ENCODE measurements around the gene SNAI3. TPM values are rescaled to one million over a fixed set of nuclear protein-coding genes. Genes with fewer than 3 reads are reported as not detected.

SNAI3 gene
- total and polyA plus RNA-seq, 9 of the 15 experiments (the other 6 are each of a cell fraction or from before 2014, with no cell fraction given): 0.04 to 4.1 (median 0.80) TPM; not detected in 1

GRCh38 chr16:88688013-88688778 lies 1.9 kb upstream of the SNAI3 start (continued):
- no peak for TF ChIP-seq ZNF277 (CRISPR knock-in tag; IDR thresholded peaks at IDR 0.05; ENCODE audit: borderline replicate concordance)
- TF ChIP-seq MNT (conservative IDR thresholded peaks at IDR 0.05): peak in 1 of 2 experiments; percentile 77; a peak in 3 of 4 replicates
- no peak for TF ChIP-seq ZNF695 (CRISPR knock-in tag; IDR thresholded peaks at IDR 0.05)
- TF ChIP-seq ZNF12 (CRISPR knock-in tag; IDR thresholded peaks at IDR 0.05): no peak
- no peak for TF ChIP-seq FOXA1 (IDR thresholded peaks at IDR 0.05; ENCODE audit: borderline replicate concordance)
- TF ChIP-seq EWSR1 (IDR thresholded peaks at IDR 0.05; ENCODE audit: borderline replicate concordance, low read depth, partially characterized antibody): no peak
- no peak for TF ChIP-seq MED1 (CRISPR knock-in tag; IDR thresholded peaks at IDR 0.05; ENCODE audit: borderline replicate concordance)
- TF ChIP-seq MBD2 (IDR thresholded peaks at IDR 0.05; ENCODE audit: borderline replicate concordance, low read depth): peak; percentile 85
- no peak for TF ChIP-seq BRD9 (IDR thresholded peaks at IDR 0.05; ENCODE audit: low read depth, partially characterized antibody)
- no peak for TF ChIP-seq FIP1L1 (IDR thresholded peaks at IDR 0.05; ENCODE audit: low read depth, low read length, poor library complexity, severe bottlenecking)
- TF ChIP-seq PREB (CRISPR knock-in tag; IDR thresholded peaks at IDR 0.05): peak; percentile 86; the same call in 1 of the 2 replicates
- TF ChIP-seq NFIX (CRISPR knock-in tag; IDR thresholded peaks at IDR 0.05; ENCODE audit: low read depth): no peak
- peak; percentile 96 for TF ChIP-seq SOX6 (IDR thresholded peaks at IDR 0.05)
- 0 out of 2 replicates have a peak, but pooled peaks have one; percentile 14 for TF ChIP-seq MITF (IDR thresholded peaks at IDR 0.05)
- TF ChIP-seq ZNF41 (CRISPR knock-in tag; conservative IDR thresholded peaks at IDR 0.05): no peak
- no peak for TF ChIP-seq STAG1 (CRISPR knock-in tag; IDR thresholded peaks at IDR 0.05; ENCODE audit: borderline replicate concordance)
- TF ChIP-seq YY1 (IDR thresholded peaks at IDR 0.05; ENCODE audit: borderline replicate concordance in 1 of 3, control insufficient read depth in 1 of 3, extremely low read depth in 1 of 3, insufficient read depth in 3 of 3, insufficient read length in 1 of 3, insufficient replicate concordance in 2 of 3, low read depth in 1 of 3, low read length in 2 of 3): peak in 2 of 3 experiments; percentile 45 to 71
- peak; percentile 99 for TF ChIP-seq MEF2A (IDR thresholded peaks at IDR 0.05; ENCODE audit: control insufficient read depth, low read depth, low read length)
- TF ChIP-seq TBP (optimal IDR thresholded peaks at IDR 0.05; ENCODE audit: low read depth, low read length): peak; percentile 38
- TF ChIP-seq TRIM28 (IDR thresholded peaks at IDR 0.05): no peak
- 0 out of 2 replicates have a peak, but pooled peaks have one; percentile 3 for TF ChIP-seq PTBP1 (IDR thresholded peaks at IDR 0.05; ENCODE audit: low read depth, low read length)

All from K562 (cell line).